ENCODE data around the gene REC114. TPM values are rescaled to one million over a fixed set of nuclear protein-coding genes. Genes with fewer than 3 reads are reported as not detected.

Gene REC114
- total and polyA plus RNA-seq, 2 of the 8 experiments (the other 6 are each of a cell fraction or from before 2014, with no cell fraction given): 0.12 TPM; not detected in 1

GRCh38 chr15:73598530-73599160, 155.7 kb downstream of the REC114 start (continued):
- TF ChIP-seq SRF (IDR thresholded peaks at IDR 0.05; ENCODE audit: low read depth, low read length) (no peak), BCL11A (IDR thresholded peaks at IDR 0.05; ENCODE audit: low read depth in 2 of 2, low read length in 2 of 2) (no peak)
